ENCODE data around the gene CPT1A.

DNA sequence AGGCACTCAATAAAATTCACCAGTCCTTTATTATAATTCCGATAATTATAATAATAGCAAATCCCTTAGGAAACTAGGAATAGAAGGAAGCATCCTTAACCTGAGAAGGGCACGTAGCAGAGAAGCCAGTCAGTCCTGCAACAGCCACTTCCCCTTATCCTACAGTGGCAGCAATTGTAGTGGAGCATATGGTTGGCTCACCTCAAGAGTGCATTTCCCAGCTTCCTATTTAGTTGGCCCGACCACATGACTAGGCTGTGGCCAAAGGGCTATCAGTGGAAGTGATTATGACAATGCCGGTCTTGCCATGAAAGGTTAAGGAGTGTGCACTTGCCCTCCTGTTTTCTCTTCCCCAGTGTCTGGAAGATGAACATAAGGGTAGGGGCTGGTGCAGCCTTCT lies 117.4 kb downstream of the CPT1A start:
- TF ChIP-seq CTCF (IDR thresholded peaks at IDR 0.05) (no peak), POLR2A (IDR thresholded peaks at IDR 0.05) (no peak), POLR2AphosphoS5 (IDR thresholded peaks at IDR 0.05) (no peak)

All from prostate gland (tissue), 2 donors.